Measurements from ENCODE around the gene AP3S2.
"Not testable (repeated sequence)": the region's sequence is repeated elsewhere in the genome, so short reads cannot be mapped to it uniquely, and the experiment has no call there.

The AP3S2 gene

GRCh38 chr15:89903015-89903857 lies 9.4 kb upstream of the AP3S2 start:
- DNase-seq (ENCODE audit: low spot score) = no peak

GRCh38 chr15:89900849-89901248 lies 7.1 kb upstream of the AP3S2 start:
- no peak for DNase-seq (ENCODE audit: low spot score)

GRCh38 chr15:89899951-89900567 lies 6.3 kb upstream of the AP3S2 start:
- no peak for DNase-seq (ENCODE audit: low spot score)

GRCh38 chr15:89899295-89899945 lies 5.6 kb upstream of the AP3S2 start:
- DNase-seq (ENCODE audit: low spot score) = no peak

GRCh38 chr15:89898614-89899294 lies 5.0 kb upstream of the AP3S2 start:
- peak; percentile 80 for DNase-seq (ENCODE audit: low spot score)

- no peak for DNase-seq (ENCODE audit: low spot score)
Measured at GRCh38 chr15:89898146-89898545, 4.4 kb upstream of the AP3S2 start.

- peak; percentile 13 for DNase-seq (ENCODE audit: low spot score)
Measured at GRCh38 chr15:89893027-89893426, 767 bp downstream of the AP3S2 start.

GRCh38 chr15:89888214-89888804 lies 5.5 kb downstream of the AP3S2 start:
- DNase-seq (ENCODE audit: low spot score) = peak; percentile 21

GRCh38 chr15:89885611-89886010 lies 8.2 kb downstream of the AP3S2 start:
- no peak for DNase-seq (ENCODE audit: low spot score)

- not testable (repeated sequence) for DNase-seq (ENCODE audit: low spot score)
Measured at GRCh38 chr15:89885179-89885578, 8.6 kb downstream of the AP3S2 start.

GRCh38 chr15:89883518-89883917 lies 10.3 kb downstream of the AP3S2 start:
- no peak for DNase-seq (ENCODE audit: low spot score)

GRCh38 chr15:89880727-89881126 lies 13.1 kb downstream of the AP3S2 start:
- DNase-seq (ENCODE audit: low spot score) = no peak

- no peak for DNase-seq (ENCODE audit: low spot score)
Measured at GRCh38 chr15:89878323-89878722, 15.5 kb downstream of the AP3S2 start.

- no peak for DNase-seq (ENCODE audit: low spot score)
Measured at GRCh38 chr15:89877083-89877425, 16.7 kb downstream of the AP3S2 start.

- no peak for DNase-seq (ENCODE audit: low spot score)
Measured at GRCh38 chr15:89876396-89877082, 17.3 kb downstream of the AP3S2 start.

GRCh38 chr15:89875741-89876140 lies 18.1 kb downstream of the AP3S2 start:
- DNase-seq (ENCODE audit: low spot score) = no peak

GRCh38 chr15:89874926-89875564 lies 18.7 kb downstream of the AP3S2 start:
- peak; percentile 67 for DNase-seq (ENCODE audit: low spot score)

- DNase-seq (ENCODE audit: low spot score) = no peak
Measured at GRCh38 chr15:89870688-89871288, 23.0 kb downstream of the AP3S2 start.

GRCh38 chr15:89870006-89870405 lies 23.8 kb downstream of the AP3S2 start:
- no peak for DNase-seq (ENCODE audit: low spot score)

GRCh38 chr15:89869490-89869889 lies 24.3 kb downstream of the AP3S2 start:
- not testable (repeated sequence) for DNase-seq (ENCODE audit: low spot score)

Measured in SW480 (cell line).